Testis (tissue), 2 donors: Measurements from ENCODE around the gene ANXA1.

ENCODE experiments used
- CTCF ChIP-seq, 3 experiments: fragments of 450-650 bp in 2 of 3; fragments of 200-600 bp in 1 of 3; sonication (generic) in 1 of 3; IDR thresholded peaks; one replicate each; pipeline ENCODE4 v1.5.1; 2016 to 2019; ENCODE audit warnings: antibody characterized with exemption in 3 of 3, mild to moderate bottlenecking in 2 of 3, moderate library complexity in 1 of 3
- POLR2A ChIP-seq: fragments of 450-650 bp; IDR thresholded peaks from one replicate; pipeline ENCODE4 v1.6.1; 2017; ENCODE audit warnings: antibody characterized with exemption, mild to moderate bottlenecking, moderate library complexity

- TF ChIP-seq CTCF (IDR thresholded peaks at IDR 0.05), result no peak
- TF ChIP-seq POLR2A, result no peak
Measured at GRCh38 chr9:73160868-73161267, 9.2 kb downstream of the ANXA1 start.
